Measurements from ENCODE around the gene IGBP1. TPM values are rescaled to one million over a fixed set of nuclear protein-coding genes. Genes with fewer than 3 reads are reported as not detected.
"Not testable (repeated sequence)": the region's sequence is repeated elsewhere in the genome, so short reads cannot be mapped to it uniquely, and the experiment has no call there.

Gene IGBP1
- total RNA-seq, 1 experiment from 2014 or later = 57.6 TPM

- BruUV-seq (replicated peaks) = no TSS peak
- no peaks in the 10 kb centered on the region for H3K36me3 ChIP-seq (ENCODE audit: low read depth)
- no peaks in the 10 kb centered on the region for H4K20me1 ChIP-seq (ENCODE audit: insufficient read depth)
- no peak for DNase-seq
- H3K4me1 ChIP-seq (replicated peaks; ENCODE audit: insufficient read depth) = no peaks in the 10 kb centered on the region
- H3K27me3 ChIP-seq (ENCODE audit: insufficient read depth, low read depth) = peaks cover 14% of the 10 kb centered on the region
- H3K79me2 ChIP-seq (ENCODE audit: low read depth) = no peaks in the 10 kb centered on the region
- TF ChIP-seq EZH2 (IDR thresholded peaks at IDR 0.05; ENCODE audit: low read depth) (no peak), CTCF (conservative IDR thresholded peaks at IDR 0.05) (no peak)
- intact Hi-C loops (cut with micrococcal nuclease; ENCODE audit: unreplicated experiment) = no loop called here
- H3K4me3 ChIP-seq = no peak overlapping the region
- no peaks in the 10 kb centered on the region for H3F3A ChIP-seq (ENCODE audit: insufficient read depth, low read depth)
- H2AFZ ChIP-seq = no peak overlapping the region
- H3K27ac ChIP-seq = no peak overlapping the region
- no peak overlapping the region for H3K4me2 ChIP-seq
- ChIA-PET POLR2A (ENCODE audit: unreplicated experiment) (no interaction called here), CTCF (interaction anchor here (0.5 kb wide), 1 partner anchor 41 kb away, joined by 3 read pairs; the partner anchor contains the start of gene IGBP1)
- H3K9me3 ChIP-seq (ENCODE audit: insufficient read depth, low read depth) = no peaks in the 10 kb centered on the region
- no peaks in the 10 kb centered on the region for H3K9me2 ChIP-seq (ENCODE audit: insufficient read depth)
These were observed 41.0 kb upstream of the IGBP1 start for GRCh38 chrX:70092247-70092646.

GRCh38 chrX:70096052-70096451 is 37.2 kb upstream of the IGBP1 start:
- H3K4me2 ChIP-seq = no peak overlapping the region
- H4K20me1 ChIP-seq (ENCODE audit: insufficient read depth) = no peaks in the 10 kb centered on the region
- H3K79me2 ChIP-seq (ENCODE audit: low read depth) = no peaks in the 10 kb centered on the region
- intact Hi-C loops (cut with micrococcal nuclease; ENCODE audit: unreplicated experiment) = loop anchor here (2.0 to 5.0 kb wide), 3 partner anchors 65 to 603 kb away; no protein-coding TSS in a partner anchor
- ChIA-PET CTCF (no interaction called here), POLR2A (ENCODE audit: unreplicated experiment) (no interaction called here)
- DNase-seq = no peak
- no peaks in the 10 kb centered on the region for H3K36me3 ChIP-seq (ENCODE audit: low read depth)
- no peaks in the 10 kb centered on the region for H3K9me3 ChIP-seq (ENCODE audit: insufficient read depth, low read depth)
- no peak overlapping the region for H2AFZ ChIP-seq
- BruUV-seq (replicated peaks) = no TSS peak
- H3K4me3 ChIP-seq = no peak overlapping the region
- H3F3A ChIP-seq (ENCODE audit: insufficient read depth, low read depth) = no peaks in the 10 kb centered on the region
- no peaks in the 10 kb centered on the region for H3K9me2 ChIP-seq (ENCODE audit: insufficient read depth)
- no peak for TF ChIP-seq EZH2 (IDR thresholded peaks at IDR 0.05; ENCODE audit: low read depth)
- no peaks in the 10 kb centered on the region for H3K4me1 ChIP-seq (replicated peaks; ENCODE audit: insufficient read depth)
- H3K27me3 ChIP-seq (ENCODE audit: insufficient read depth, low read depth) = peaks cover 14% of the 10 kb centered on the region
- H3K27ac ChIP-seq = no peak overlapping the region

- no peak for DNase-seq
- H3K27ac ChIP-seq = no peak overlapping the region
- H3K27me3 ChIP-seq (ENCODE audit: insufficient read depth, low read depth) = peaks cover 9% of the 10 kb centered on the region; the same call in 1 of the 2 replicates
- POLR2A ChIA-PET (ENCODE audit: unreplicated experiment) = no interaction called here
- no peaks in the 10 kb centered on the region for H3K79me2 ChIP-seq (ENCODE audit: low read depth)
- intact Hi-C loops (cut with micrococcal nuclease; ENCODE audit: unreplicated experiment) = no loop called here
- H3K4me1 ChIP-seq (replicated peaks; ENCODE audit: insufficient read depth) = no peaks in the 10 kb centered on the region
- H3K9me3 ChIP-seq (ENCODE audit: insufficient read depth, low read depth) = no peaks in the 10 kb centered on the region
- no peaks in the 10 kb centered on the region for H3F3A ChIP-seq (ENCODE audit: insufficient read depth, low read depth)
- H3K9me2 ChIP-seq (ENCODE audit: insufficient read depth) = no peaks in the 10 kb centered on the region
- no peak overlapping the region for H3K4me3 ChIP-seq
- no peak overlapping the region for H3K4me2 ChIP-seq
- CTCF ChIA-PET = interaction anchor here (0.7 kb wide), 1 partner anchor 166 kb away, joined by 3 read pairs; no protein-coding TSS in a partner anchor
- no peaks in the 10 kb centered on the region for H4K20me1 ChIP-seq (ENCODE audit: insufficient read depth)
- TF ChIP-seq CTCF (conservative IDR thresholded peaks at IDR 0.05) (no peak), EZH2 (IDR thresholded peaks at IDR 0.05; ENCODE audit: low read depth) (no peak)
- H2AFZ ChIP-seq = no peak overlapping the region
- no peaks in the 10 kb centered on the region for H3K36me3 ChIP-seq (ENCODE audit: low read depth)
- no TSS peak for BruUV-seq (replicated peaks)
These were observed 28.0 kb upstream of the IGBP1 start for GRCh38 chrX:70105229-70105628.

- H3K4me2 ChIP-seq; H3K36me3 ChIP-seq (ENCODE audit: low read depth); DNase-seq; POLR2A ChIA-PET (ENCODE audit: unreplicated experiment); H3K27me3 ChIP-seq (ENCODE audit: insufficient read depth, low read depth); H3F3A ChIP-seq (ENCODE audit: insufficient read depth, low read depth); H3K79me2 ChIP-seq (ENCODE audit: low read depth); H4K20me1 ChIP-seq (ENCODE audit: insufficient read depth); H3K4me3 ChIP-seq; intact Hi-C loops (cut with micrococcal nuclease; ENCODE audit: unreplicated experiment); BruUV-seq (replicated peaks); H2AFZ ChIP-seq; H3K9me3 ChIP-seq (ENCODE audit: insufficient read depth, low read depth); H3K4me1 ChIP-seq (replicated peaks; ENCODE audit: insufficient read depth); CTCF ChIA-PET; H3K9me2 ChIP-seq (ENCODE audit: insufficient read depth); H3K27ac ChIP-seq: not testable (repeated sequence)
These were observed 21.7 kb upstream of the IGBP1 start for GRCh38 chrX:70111436-70112026.

Measured in PC-9 (cell line).